HCT116 (cell line): ENCODE data around the gene PPP2R5A. TPM values are rescaled to one million over a fixed set of nuclear protein-coding genes. Genes with fewer than 3 reads are reported as not detected.

ENCODE experiments used
- ATAC-seq: fragments of 200-7000 bp; cut with Tn5 transposase; 2 replicates; pipeline ENCODE4 v1.9.1; 2020; ENCODE audit warnings: mild to moderate bottlenecking, moderate library complexity
- BruUV-seq: library from RNA; stranded (reverse); fragments of 400-500 nt; replicated peaks from 2 replicates; lab custom pipeline; 2021; lab: Mats Ljungman, UMichigan
- CTCF ChIA-PET: fragments of 300-600 bp; sonication (Branson Sonifier 250); formaldehyde crosslinking; loops from one replicate; lab custom pipeline; 2021; ENCODE audit warnings: antibody characterized with exemption; lab: Charles Lee
- POLR2A ChIA-PET: fragments of 300-600, 350-600 bp; sonication (Branson Sonifier 250); formaldehyde crosslinking; loops from one replicate; lab custom pipeline; 2021; ENCODE audit warnings: antibody characterized with exemption; lab: Charles Lee
- RAD21 ChIA-PET, 2 experiments: fragments of 300-600 bp; sonication (Branson Sonifier 250); formaldehyde crosslinking; loops; one replicate each; lab custom pipeline; 2023; ENCODE audit warnings: low total read pairs in 2 of 2; ENCODE audit not compliant: uncharacterized antibody in 2 of 2, unreplicated experiment in 2 of 2, low non-redundant PET in 1 of 2; lab: Charles Lee
- DNase-seq: peaks from one replicate; pipeline ENCODE4 v3.0.0-alpha.2; 2010; ENCODE audit warnings: low read depth, low spot score
- H2AFZ ChIP-seq: fragments of 200-600 bp; shearing (Covaris generic), sonication (generic); 2 replicates; pipeline ENCODE4 v1.6.1; 2017; ENCODE audit warnings: low read depth, mixed run types, mixed read lengths, antibody characterized with exemption, low read length; ENCODE audit not compliant: poor library complexity, severe bottlenecking
- H3K27ac ChIP-seq: 2 replicates; pipeline ENCODE4 v1.5.1; 2012; ENCODE audit warnings: low read depth, low read length
- H3K27me3 ChIP-seq: fragments of 200-600 bp; sonication (generic); 2 replicates; pipeline ENCODE4 v1.6.1; 2016; ENCODE audit warnings: mixed run types, low read length, mixed read lengths; ENCODE audit not compliant: insufficient read depth
- H3K36me3 ChIP-seq, 2 experiments: fragments of 200-500 bp in 1 of 2; fragments of 200-600 bp in 1 of 2; sonication (Bioruptor generic) in 1 of 2; sonication (generic) in 1 of 2; 2 replicates each; pipeline versions ENCODE4 v1.5.1 to v1.6.1; 2014 to 2016; ENCODE audit warnings: low read length in 2 of 2, inconsistent platforms in 1 of 2, mixed read lengths in 1 of 2, mixed run types in 1 of 2; ENCODE audit not compliant: insufficient read depth in 2 of 2, control insufficient read depth in 1 of 2
- H3K4me1 ChIP-seq, 2 experiments: fragments of 200-600 bp in 1 of 2; sonication (generic) in 1 of 2; 2 replicates each; pipeline versions ENCODE4 v1.5.1 to v1.6.1; 2012 to 2017; ENCODE audit warnings: low read length in 2 of 2, inconsistent platforms in 1 of 2, mild to moderate bottlenecking in 1 of 2, mixed read lengths in 1 of 2, mixed run types in 1 of 2, moderate library complexity in 1 of 2; ENCODE audit not compliant: insufficient read depth in 2 of 2, control insufficient read depth in 1 of 2
- H3K4me2 ChIP-seq: fragments of 200-600 bp; sonication (generic); 2 replicates; pipeline ENCODE4 v1.6.1; 2017; ENCODE audit warnings: mixed run types, low read length, mixed read lengths
- H3K4me3 ChIP-seq, 2 experiments: fragments of 200-600 bp in 1 of 2; sonication (generic) in 1 of 2; replicated peaks in 1 of 2; 2 replicates each; pipeline ENCODE4 v1.5.1; 2011 to 2016; ENCODE audit warnings: low read length in 2 of 2, control low read depth in 1 of 2, low read depth in 1 of 2, mild to moderate bottlenecking in 1 of 2, mixed read lengths in 1 of 2, mixed run types in 1 of 2
- H3K79me2 ChIP-seq: fragments of 200-600 bp; sonication (generic); 2 replicates; pipeline ENCODE4 v1.6.1; 2017; ENCODE audit warnings: mild to moderate bottlenecking, mixed run types, low read length, moderate library complexity, mixed read lengths; ENCODE audit not compliant: insufficient read depth
- H3K9ac ChIP-seq: fragments of 200-600 bp; sonication (generic); 2 replicates; pipeline ENCODE4 v1.6.1; 2016; ENCODE audit warnings: low read length, mixed read lengths
- H3K9me2 ChIP-seq: fragments of 200-600 bp; sonication (generic), shearing (Covaris generic); 2 replicates; pipeline ENCODE4 v1.6.1; 2017; ENCODE audit warnings: mixed run types, mild to moderate bottlenecking, moderate library complexity; ENCODE audit not compliant: insufficient read depth
- H3K9me3 ChIP-seq, 2 experiments: fragments of 200-500 bp in 1 of 2; fragments of 200-600 bp in 1 of 2; sonication (Bioruptor generic) in 1 of 2; sonication (generic) in 1 of 2; 2 replicates each; pipeline ENCODE4 v1.6.1; 2014 to 2017; ENCODE audit warnings: low read length in 2 of 2, mixed read lengths in 2 of 2, inconsistent platforms in 1 of 2, low read depth in 1 of 2, mild to moderate bottlenecking in 1 of 2, mixed run types in 1 of 2, moderate library complexity in 1 of 2; ENCODE audit not compliant: control insufficient read depth in 1 of 2, insufficient read depth in 1 of 2
- H4K20me1 ChIP-seq: fragments of 200-600 bp; sonication (generic), shearing (Covaris generic); 2 replicates; pipeline ENCODE4 v1.6.1; 2017; ENCODE audit warnings: mixed run types, mild to moderate bottlenecking, moderate library complexity; ENCODE audit not compliant: insufficient read depth
- EGR1 ChIP-seq: IDR thresholded peaks from 2 replicates; pipeline ENCODE4 v1.6.1; 2012; ENCODE audit warnings: low read depth
- POLR2A ChIP-seq: IDR thresholded peaks from 2 replicates; pipeline ENCODE4 v1.7.0; 2011; ENCODE audit warnings: borderline replicate concordance; ENCODE audit not compliant: insufficient read depth, insufficient read length; ENCODE audit errors: extremely low read depth
- POLR2AphosphoS5 ChIP-seq: IDR thresholded peaks from 2 replicates; pipeline ENCODE4 v1.6.1; 2011; ENCODE audit warnings: mild to moderate bottlenecking, low read depth, low read length, moderate library complexity
- REST ChIP-seq: IDR thresholded peaks from 2 replicates; pipeline ENCODE4 v1.6.1; 2012; ENCODE audit warnings: low read depth
- SRF ChIP-seq: IDR thresholded peaks from 2 replicates; pipeline ENCODE4 v1.6.1; 2012; ENCODE audit warnings: low read depth
- intact Hi-C: fragments of 100-400 bp; cut with micrococcal nuclease; formaldehyde crosslinking; loops from 2 replicates; pipeline ENCODE4 v1.10.0; 2022
- total RNA-seq: library from RNA; stranded (reverse); gene quantifications from one replicate; pipeline ENCODE4 v1.2.1, GENCODE V29; 2021; ENCODE audit not compliant: unreplicated experiment

PPP2R5A gene
- total RNA-seq, 1 experiment from 2014 or later: 33.1 TPM

GRCh38 chr1:212341090-212341489, 55.9 kb downstream of the PPP2R5A start (continued):
- TF ChIP-seq REST: no peak

GRCh38 chr1:212344905-212345304, 59.7 kb downstream of the PPP2R5A start:
- no peak overlapping the region for H3K4me2 ChIP-seq
- DNase-seq (no peak), ATAC-seq (no peak)
- no peaks in the 10 kb centered on the region for H3K4me1 ChIP-seq
- no peak overlapping the region for H3K9ac ChIP-seq
- ChIA-PET CTCF (interaction anchor here (0.7 to 1.0 kb wide), 2 partner anchors 274 to 309 kb away, joined by 3 read pairs; partner anchors contain the start of genes DTL and INTS7), POLR2A (no interaction called here), RAD21 (no interaction called here)
- no peak overlapping the region for H3K27ac ChIP-seq
- no peaks in the 10 kb centered on the region for H3K9me3 ChIP-seq
- H3K79me2 ChIP-seq: no peaks in the 10 kb centered on the region; the same call in 1 of the 2 replicates
- no peak for TF ChIP-seq POLR2A
- TF ChIP-seq SRF: no peak
- TF ChIP-seq EGR1: no peak
- no peak for TF ChIP-seq POLR2AphosphoS5
- H4K20me1 ChIP-seq: no peaks in the 10 kb centered on the region
- no peak overlapping the region for H2AFZ ChIP-seq
- no peak overlapping the region for H3K4me3 ChIP-seq
- intact Hi-C loops: no loop called here
- H3K27me3 ChIP-seq: no peaks in the 10 kb centered on the region
- H3K36me3 ChIP-seq: peaks cover 4 to 12% of the 10 kb centered on the region in 2 experiments; a peak in 2 of 4 replicates
- H3K9me2 ChIP-seq: no peaks in the 10 kb centered on the region
- no TSS peak for BruUV-seq
